ENCODE data around the gene RYR1. TPM values are rescaled to one million over a fixed set of nuclear protein-coding genes. Genes with fewer than 3 reads are reported as not detected.

The RYR1 gene
- total RNA-seq: 1 to 10 TPM in 1 of 2 experiments, under 1 TPM in 1; 0.95 to 1.4 TPM

DNA sequence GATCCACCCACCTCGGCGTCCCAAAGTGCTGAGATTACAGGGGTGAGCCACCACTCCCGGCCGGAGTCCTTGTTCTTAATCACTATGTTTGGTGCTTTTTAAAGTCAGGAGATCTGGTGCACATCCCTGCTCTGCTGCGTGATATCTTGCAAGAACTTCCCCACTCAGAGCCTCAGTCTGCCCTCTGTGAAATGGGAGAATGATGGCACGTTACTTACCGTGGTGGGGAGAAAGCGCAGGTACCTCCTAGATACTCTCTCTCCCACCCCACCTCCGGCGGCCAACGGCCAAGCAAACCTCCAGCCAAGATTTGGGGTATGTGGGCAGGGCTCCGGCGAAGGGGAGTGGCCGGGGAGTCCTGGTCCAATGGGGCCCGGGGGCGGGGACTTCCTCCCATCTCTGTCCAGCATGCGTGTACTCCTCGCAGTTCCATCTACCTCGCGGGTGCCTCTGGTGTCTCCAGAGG is at the start of gene RYR1:
TSS of gene RYR1 (plus strand) at position 424 of the 466 bp plus-strand sequence. CDS start 139 bp downstream, outside the sequence.
- CTCF ChIA-PET: no interaction called here
- POLR2A ChIA-PET: no interaction called here

DNA sequence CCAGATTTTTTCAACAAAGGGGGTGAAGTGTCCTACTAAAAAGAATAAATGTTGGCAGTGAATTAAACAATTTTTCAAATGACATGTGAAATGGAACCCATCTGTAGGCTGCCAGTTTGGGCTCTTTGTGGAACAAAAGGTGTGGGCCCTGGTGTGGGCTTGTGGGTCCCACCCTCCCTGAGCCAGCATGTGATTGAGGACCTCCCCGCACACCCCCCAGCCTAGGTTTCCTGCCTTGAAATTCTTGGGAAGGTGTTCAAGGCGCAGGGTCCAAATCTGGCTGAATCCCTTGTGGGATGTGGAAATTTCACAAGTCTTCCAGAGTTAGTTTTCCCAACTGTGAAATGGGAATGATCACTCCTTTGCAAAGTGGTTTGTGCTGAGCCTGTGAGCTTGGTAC is 49.7 kb upstream of the RYR1 start:
- ChIA-PET POLR2A (interaction anchor here (1.3 kb wide), 1 partner anchor 9 kb away, joined by 3 read pairs; the partner anchor contains the start of gene PSMD8), CTCF (interaction anchor here (0.9 kb wide), 1 partner anchor 20 kb away, joined by 4 read pairs; the partner anchor contains the start of gene FAM98C)

DNA sequence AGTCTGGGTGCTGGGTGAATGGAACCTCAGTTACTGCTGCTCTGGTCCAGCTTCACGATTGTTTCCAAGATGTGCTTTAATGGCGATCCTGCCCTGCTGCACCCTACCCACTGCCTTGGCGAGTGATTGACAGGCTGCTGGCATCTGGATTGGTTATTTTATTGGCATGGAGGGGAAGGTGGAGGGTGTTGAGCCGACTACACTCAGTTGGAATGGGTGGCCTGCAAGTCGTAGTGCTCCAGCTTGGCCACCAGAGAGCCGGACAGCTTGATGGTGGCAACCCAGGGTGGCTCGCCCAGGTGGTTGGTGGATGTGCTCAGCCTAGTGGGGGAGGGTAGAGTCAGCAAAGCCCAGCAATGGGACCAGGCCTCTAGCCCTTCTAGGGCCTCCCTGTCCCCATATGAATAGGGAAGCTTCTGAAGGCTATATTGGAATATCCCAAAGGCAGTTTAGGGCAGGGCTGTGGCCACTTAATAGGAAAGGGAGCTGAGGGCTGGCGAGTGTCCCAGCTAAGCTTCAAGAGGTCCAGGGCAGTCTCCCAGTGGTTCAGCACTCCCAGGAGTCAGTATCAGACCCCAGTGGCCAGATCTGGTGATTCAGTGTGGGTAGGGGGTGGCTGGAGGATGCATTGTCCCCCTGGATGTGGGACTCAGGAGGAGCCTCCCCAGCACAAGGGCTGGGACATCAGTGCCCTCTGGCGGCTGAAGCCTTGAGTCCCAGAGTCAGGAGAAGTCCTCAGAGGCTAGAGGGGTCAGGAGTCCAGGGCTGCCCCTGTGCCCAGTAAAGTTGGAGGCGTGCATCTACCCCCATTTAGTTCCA is 49.1 kb upstream of the RYR1 start:
- POLR2A ChIA-PET: interaction anchor here (1.3 kb wide), 1 partner anchor 10 kb away, joined by 3 read pairs; the partner anchor contains the start of gene PSMD8

DNA sequence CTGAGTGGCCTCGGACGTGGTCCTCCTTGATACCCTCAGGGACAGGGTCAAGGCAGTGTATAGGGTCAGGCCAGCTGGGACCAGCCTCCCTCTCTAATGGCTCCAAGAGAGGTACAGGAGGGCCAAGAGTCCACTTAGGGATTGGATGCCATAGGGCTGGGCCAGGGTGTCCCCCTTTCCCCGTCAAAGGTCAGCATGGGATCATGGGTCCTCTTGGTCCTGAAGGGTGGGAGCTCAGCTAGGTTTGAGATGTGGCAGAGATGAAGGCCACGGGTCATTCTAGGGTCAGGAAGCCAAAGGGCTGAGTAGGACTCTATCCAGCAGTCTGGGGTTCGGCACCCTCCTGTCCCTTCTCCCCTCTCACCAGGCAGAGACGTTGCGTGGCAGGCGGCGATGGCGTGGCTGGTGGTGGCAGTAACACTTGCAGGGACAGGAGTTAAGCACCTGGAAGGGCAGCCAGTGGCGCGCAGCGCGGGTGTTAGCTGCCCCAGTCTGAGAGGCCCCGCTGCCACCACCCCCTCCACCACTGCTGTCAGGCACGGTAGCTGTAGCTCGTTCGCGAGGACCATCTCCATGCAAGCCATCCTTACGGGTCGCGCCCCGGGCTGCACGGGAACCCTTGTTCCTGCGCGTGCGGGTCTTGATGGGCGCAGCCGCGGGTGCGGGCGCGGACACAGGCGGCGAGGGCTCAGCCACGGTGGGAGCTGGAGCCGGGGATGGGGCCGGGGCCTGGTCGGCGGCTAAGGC is 48.3 kb upstream of the RYR1 start:
- ChIA-PET CTCF (interaction anchor here (0.5 kb wide), 1 partner anchor 127 kb away, joined by 3 read pairs; no protein-coding TSS in a partner anchor), POLR2A (no interaction called here)

More for the DNA sequence above, 49.1 kb upstream of the RYR1 start:
- CTCF ChIA-PET: interaction anchor here (0.9 kb wide), 1 partner anchor 19 kb away, joined by 4 read pairs; the partner anchor contains the start of gene FAM98C

DNA sequence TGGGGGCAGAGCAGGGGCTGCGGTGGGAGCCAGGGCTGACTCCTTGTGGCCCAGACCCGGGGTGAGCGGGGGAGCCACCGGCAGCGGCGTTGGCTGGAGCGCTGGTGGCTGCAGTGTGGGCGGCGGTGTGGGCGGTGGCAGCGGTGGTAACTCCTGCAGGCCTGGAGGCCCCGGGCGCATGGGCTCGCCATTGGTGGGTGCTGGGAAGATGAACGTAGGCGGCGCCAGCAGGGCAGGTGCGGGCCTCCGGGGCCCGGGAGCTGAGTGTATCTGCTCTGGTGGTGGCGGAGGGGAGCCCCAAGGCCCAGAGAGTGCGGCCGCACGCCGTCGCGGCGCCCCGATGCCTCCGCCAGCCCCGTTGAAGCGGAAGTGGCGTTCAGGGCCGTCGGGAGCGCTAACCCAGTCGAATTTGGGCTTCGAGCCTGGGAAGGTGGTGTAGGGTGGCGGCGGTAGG is 47.7 kb upstream of the RYR1 start:
- ChIA-PET POLR2A (no interaction called here), CTCF (interaction anchor here (0.5 kb wide), 1 partner anchor 127 kb away, joined by 3 read pairs; no protein-coding TSS in a partner anchor)

DNA sequence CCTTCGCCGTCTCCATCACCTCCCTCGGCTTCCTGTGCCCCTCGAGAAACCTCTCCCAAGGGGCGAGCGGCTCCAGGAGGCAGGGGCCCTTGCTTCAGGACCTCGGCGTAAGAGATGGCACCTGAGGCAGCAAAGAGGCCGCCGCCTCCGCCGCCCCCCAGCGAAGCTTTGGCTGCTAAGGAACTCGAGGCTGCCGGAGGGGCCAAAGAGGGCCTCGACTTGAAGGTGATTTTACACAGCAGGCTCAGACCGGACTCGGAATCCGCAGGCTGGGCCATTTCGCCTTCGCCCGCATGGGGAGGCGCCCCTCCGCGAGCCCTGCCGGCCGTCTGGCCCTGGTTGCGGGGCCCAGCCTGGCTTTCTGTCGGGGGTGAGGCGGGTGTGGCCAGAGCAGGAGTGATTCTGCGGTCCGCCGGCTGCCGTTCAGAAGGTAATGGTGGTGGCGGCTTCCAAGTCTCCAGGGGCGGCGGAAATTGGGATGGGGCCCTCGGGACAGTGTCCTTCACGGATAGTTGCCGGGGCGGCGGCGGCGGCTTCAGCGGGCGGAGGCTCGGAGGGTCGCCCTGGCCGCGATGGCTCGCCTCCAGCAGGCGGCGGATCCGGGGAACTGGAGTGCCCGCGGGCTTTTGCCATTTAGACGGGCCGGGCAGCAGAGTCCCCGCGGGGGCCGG is 47.1 kb upstream of the RYR1 start:
- ChIA-PET POLR2A (interaction anchor here (2.7 kb wide), 1 partner anchor 12 kb away, joined by 15 read pairs; the partner anchor contains the start of gene PSMD8), CTCF (interaction anchor here (1.0 to 4.7 kb wide), 2 partner anchors 10 to 16 kb away, joined by 3 to 25 read pairs; partner anchors contain the start of gene FAM98C)

DNA sequence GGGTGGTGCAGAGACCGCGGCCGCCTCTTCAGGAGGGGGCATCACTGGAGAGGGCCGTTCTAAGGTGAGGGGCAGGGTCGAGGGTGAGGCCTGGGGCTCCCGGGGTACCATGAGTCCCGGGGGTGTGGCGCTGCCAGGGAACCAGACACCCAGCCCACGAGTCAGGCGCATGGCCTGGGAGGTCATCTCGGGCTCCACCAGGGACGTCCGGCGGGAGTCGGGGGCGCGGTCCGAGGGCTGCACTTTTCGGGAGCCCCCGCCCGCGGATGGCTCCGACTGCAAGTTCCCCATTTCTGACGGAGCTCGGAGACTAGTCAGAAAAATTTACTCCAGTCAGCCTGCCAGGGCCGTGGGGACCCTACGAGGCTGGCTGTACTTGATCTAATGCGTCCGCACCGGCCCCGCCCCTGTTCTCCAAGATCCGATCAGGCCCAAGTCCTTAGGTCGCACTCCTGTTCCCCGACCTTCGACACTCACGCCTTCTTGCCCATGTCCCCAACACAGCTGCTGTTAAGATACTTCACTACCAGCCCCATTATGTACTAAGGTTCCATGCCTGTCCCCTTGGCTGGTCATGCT is 46.4 kb upstream of the RYR1 start:
- CTCF ChIA-PET: interaction anchor here (1.0 to 4.7 kb wide), 4 partner anchors 9 to 485 kb away, joined by 3 to 25 read pairs (median 4); partner anchors contain the start of gene FAM98C
- POLR2A ChIA-PET: interaction anchor here (1.5 to 2.7 kb wide), 2 partner anchors 13 to 16 kb away, joined by 5 to 15 read pairs; partner anchors contain the start of genes FAM98C and PSMD8

DNA sequence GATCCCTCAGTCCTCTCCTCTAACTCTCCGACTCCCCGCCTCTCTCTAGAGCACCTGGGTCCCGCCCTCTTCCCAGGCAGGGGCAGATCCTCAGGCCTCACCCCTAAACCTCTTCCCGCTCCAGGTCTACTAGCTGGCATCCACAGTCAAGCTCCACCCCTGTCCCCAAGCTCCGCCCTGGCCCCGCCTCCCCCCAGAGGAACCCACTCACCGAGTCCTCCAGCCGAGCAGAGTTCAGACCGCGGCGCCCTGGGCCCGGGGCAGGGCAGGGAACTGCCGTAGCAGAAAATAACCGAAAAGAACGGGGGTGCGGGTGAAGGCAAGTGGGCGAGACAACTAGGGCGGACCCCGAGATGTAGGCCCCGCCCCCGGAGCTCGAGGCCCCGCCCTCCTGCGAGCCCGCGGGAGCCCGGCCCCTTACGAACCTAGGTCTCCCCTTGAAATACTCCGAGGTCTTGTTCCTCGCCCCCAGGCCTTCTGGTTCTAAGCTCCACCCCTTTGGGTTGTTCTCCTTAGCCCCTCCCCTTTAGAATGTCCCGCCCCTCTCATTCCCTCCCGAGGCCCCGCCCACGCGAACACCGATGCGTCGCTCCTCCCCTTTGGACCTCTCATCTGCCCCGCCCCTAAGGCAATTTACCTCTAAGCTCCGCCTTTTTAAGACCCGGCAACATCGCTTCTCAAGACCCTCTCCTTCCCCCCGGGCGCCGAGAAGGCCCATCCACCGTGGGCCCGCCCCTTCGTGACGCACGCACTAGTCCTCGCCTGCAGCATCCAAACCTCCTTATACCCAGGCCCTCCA is 45.7 kb upstream of the RYR1 start, which contains the start of gene GGN:
TSS of gene GGN (minus strand) at position 485 of the 799 bp plus-strand sequence. CDS start 773 bp downstream, outside the sequence.
- ChIA-PET CTCF (interaction anchor here (1.0 to 4.7 kb wide), 5 partner anchors 9 to 485 kb away, joined by 3 to 25 read pairs (median 4); partner anchors contain the start of genes CATSPERG and FAM98C), POLR2A (interaction anchor here (0.6 to 2.7 kb wide), 3 partner anchors 13 to 352 kb away, joined by 4 to 15 read pairs (median 5); partner anchors contain the start of genes FAM98C and PSMD8)

DNA sequence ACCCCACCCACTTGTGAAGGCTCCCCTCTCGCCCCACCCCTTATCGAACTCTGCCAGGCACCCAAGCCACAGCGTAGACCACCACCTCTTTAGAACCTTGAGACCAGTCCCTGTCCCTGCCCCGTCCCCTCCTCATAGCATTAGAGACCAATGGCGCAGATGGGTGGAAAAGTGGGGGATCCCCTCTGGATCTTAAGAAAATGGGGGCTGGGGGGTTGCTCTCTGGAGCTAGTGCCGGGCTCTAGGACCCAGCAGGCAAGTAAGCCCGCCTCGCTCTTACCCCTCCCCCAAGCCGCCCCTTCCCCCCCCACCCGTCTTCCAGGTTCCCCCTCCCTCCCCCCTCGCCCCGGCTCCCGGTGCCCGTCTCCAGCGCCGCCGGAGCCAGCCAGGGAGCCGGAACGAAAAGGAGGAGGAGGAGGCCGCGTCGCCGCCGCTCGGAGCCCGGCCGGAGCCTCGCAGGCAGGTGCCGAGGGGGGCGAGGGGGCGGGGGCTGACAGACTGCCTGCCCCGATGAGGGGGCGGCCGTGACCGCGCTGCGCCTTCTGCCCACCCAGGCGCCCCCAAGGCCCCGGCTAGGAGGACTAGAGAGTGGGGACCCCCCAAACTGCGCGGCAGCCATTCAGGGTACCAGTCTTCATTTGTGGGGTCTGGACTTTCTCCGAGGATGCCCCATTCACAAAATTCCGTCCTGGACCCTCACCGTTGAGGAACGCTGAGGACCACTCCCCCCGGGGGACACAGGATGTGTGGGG is 45.0 kb upstream of the RYR1 start, which contains the start of gene SPRED3:
TSS of gene SPRED3 (plus strand) at position 349 of the 752 bp plus-strand sequence. CDS start 1,606 bp downstream, outside the sequence.
- CTCF ChIA-PET: interaction anchor here (0.6 to 4.7 kb wide), 5 partner anchors 12 to 486 kb away, joined by 3 to 25 read pairs (median 4); partner anchors contain the start of genes CATSPERG and FAM98C
- POLR2A ChIA-PET: interaction anchor here (0.6 to 2.7 kb wide), 3 partner anchors 14 to 352 kb away, joined by 4 to 15 read pairs (median 5); partner anchors contain the start of genes FAM98C and PSMD8

DNA sequence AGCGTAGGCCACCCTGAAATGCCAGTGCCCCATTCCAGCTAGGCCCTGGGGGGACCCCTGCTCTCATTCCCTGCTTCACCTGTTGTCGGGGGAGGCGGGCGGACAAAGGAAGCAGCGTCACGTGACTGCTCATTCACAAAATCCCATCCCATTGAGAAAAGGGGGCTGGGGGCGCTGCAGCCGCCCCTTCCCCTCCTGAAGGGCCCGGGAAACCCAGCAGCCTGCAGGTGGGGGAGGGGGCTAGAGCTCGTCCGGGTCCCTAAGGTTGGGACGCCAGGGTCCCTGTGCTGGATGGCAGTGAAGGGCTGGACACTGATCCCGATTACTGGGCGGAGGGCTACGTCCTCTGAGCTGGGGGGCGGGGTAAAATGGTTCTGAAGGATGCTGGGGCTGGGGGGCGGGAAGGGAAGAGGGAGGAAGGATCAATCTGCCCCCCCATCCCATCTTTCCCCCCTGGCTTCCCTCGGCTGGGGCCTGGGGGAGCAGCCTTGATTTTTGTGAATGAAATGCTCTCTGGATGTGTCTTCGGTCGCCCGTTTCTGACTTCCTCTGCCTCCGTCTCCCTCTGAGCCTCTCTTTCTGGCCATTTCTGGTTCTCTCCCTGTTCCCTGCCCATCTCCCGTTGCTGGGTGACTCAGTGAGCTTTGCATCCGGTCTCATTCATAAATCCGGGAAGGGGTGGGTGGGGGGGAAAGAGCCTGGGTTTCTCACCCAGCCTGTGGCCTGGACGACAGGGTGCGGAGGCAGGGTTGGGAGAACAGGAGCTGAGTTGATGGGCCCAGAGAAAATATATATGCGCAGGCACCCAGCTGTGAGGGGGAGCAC is 44.2 kb upstream of the RYR1 start:
- ChIA-PET CTCF (interaction anchor here (4.7 kb wide), 1 partner anchor 14 kb away, joined by 25 read pairs; the partner anchor contains the start of gene FAM98C), POLR2A (interaction anchor here (2.7 kb wide), 1 partner anchor 15 kb away, joined by 15 read pairs; the partner anchor contains the start of gene PSMD8)

DNA sequence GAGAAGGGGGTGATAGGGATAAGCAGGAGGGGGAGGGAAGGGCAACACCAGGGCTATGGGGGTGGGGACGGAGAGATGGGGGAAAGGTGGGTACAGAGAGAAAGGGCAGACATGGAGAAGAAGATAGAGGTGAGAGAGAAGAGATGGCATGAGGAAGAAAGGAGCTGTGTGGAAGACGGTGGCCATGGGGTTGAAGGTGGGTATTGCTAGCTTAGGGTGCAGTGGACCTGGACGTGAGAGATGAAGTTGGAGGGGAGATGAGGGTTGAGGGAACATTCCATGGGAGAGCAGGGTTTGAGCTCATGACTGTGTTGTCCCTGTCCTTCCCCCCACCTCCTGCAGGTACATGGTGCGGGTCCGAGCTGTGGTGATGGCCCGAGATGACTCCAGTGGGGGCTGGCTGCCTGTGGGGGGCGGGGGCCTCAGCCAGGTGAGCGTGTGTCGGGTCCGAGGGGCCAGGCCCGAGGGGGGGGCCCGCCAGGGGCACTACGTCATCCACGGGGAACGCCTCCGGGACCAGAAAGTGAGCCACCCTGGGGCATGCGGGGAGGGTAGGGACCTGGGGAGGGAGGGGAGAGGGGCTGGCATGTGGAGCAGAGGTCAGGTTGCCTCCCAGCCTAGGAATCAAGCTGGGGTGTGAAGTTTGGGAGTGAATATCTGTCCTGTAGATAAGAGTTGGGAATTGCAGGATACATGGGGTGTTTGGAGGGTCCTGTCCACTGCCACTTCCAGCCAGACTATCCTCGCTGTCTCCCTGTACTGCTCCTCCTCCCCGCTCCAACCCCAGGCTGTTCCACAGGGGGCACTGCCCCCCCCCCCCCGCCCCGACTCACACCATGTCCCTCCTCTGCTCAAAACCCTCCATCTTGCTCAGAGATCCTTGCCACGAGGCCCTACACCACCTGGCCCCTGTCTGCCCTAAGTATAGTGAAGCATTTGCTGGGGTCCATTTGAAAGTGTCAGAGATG is 43.2 kb upstream of the RYR1 start:
- ChIA-PET CTCF (interaction anchor here (4.7 kb wide), 1 partner anchor 13 kb away, joined by 25 read pairs; the partner anchor contains the start of gene FAM98C), POLR2A (interaction anchor here (0.6 kb wide), 1 partner anchor 12 kb away, joined by 5 read pairs; the partner anchor contains the start of gene FAM98C)

DNA sequence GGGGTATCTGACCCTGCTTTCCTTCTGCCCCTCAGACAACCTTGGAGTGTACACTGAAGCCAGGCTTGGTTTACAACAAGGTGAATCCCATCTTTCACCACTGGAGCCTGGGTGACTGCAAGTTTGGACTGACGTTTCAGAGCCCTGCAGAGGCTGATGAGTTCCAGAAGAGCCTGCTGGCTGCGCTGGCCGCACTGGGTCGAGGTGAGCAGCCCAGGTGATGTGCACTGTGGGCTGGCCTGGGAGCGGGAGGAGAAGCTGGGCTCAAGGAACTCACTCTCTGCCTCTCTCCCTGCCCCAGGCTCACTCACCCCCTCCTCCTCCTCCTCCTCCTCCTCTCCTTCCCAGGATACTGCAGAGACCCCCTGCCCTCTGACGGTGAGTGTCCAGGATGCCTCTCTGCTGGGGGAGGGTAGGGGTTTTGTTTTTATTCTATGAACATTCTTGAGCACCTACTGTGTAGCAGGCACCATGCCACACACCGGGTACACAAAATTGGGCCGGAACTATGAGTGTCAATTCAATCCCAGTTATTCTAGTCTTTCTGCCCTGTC is 41.5 kb upstream of the RYR1 start:
- CTCF ChIA-PET: interaction anchor here (1.0 kb wide), 1 partner anchor 11 kb away, joined by 5 read pairs; the partner anchor contains the start of gene FAM98C
- POLR2A ChIA-PET: no interaction called here

DNA sequence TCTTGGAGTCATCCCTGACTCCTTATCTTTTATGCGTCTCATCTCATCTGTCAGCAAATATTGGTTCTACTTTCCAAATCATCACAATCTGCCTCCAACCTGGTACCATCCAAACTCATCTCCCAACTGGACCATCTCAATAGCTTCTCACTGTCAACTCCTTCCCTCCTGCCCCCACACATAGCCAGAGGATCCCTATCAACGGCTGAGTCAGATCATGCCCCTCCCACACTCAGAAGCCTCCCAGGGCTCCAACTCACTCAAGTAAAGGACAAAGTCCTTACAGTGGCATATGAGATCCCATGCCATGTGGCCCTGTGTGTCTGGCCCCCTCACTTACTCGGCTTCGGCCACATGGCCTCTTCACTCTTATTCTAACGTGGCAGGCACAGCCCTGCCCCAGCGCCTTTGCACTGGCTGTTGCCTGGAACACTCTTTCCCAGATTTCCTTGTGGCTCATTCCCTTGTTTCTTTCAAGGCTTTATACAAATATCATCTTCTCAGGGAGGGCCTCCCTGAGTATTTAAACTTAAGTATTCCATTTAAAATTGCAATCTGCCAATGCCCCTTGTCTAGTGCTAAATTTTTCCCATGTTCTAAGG is 40.7 kb upstream of the RYR1 start:
- CTCF ChIA-PET: interaction anchor here (1.0 kb wide), 1 partner anchor 10 kb away, joined by 5 read pairs; the partner anchor contains the start of gene FAM98C
- POLR2A ChIA-PET: interaction anchor here (0.5 kb wide), 1 partner anchor 642 kb away, joined by 11 read pairs; no protein-coding TSS in a partner anchor

Data from activated CD8-positive, alpha-beta memory T cell treated with anti-CD3 and anti-CD28 coated beads for 36 hours (primary cell).